Small intestine (tissue), 7 donors: ENCODE measurements around the gene CCDC102A. TPM values are rescaled to one million over a fixed set of nuclear protein-coding genes. Genes with fewer than 3 reads are reported as not detected.

Experiments
- DNase-seq, 2 donors: peaks; one replicate each; pipeline versions ENCODE4 v3.0.0 to v3.0.0-alpha.2; 2013
- FAIRE-seq: peaks from 2 replicates; lab custom pipeline; 2012; peaks lifted over from hg19 to GRCh38; lab: Jason Lieb, UNC
- H3K27ac ChIP-seq, 3 donors: one replicate each; pipeline ENCODE4 v1.5.1; 2013; ENCODE audit warnings: low read length in 2 of 3, mild to moderate bottlenecking in 2 of 3, control low read depth in 1 of 3, inconsistent platforms in 1 of 3, low read depth in 1 of 3, moderate library complexity in 1 of 3
- H3K27me3 ChIP-seq, 3 donors: one replicate each; pipeline ENCODE4 v1.6.1; 2013; ENCODE audit warnings: low read length in 3 of 3, inconsistent platforms in 1 of 3; ENCODE audit not compliant: control insufficient read depth in 3 of 3, insufficient read depth in 3 of 3
- H3K36me3 ChIP-seq, 3 donors: one replicate each; pipeline ENCODE4 v1.6.1; 2013; ENCODE audit warnings: low read length in 3 of 3, inconsistent platforms in 1 of 3, low read depth in 1 of 3, mild to moderate bottlenecking in 1 of 3, moderate library complexity in 1 of 3; ENCODE audit not compliant: control insufficient read depth in 3 of 3, insufficient read depth in 2 of 3
- H3K4me1 ChIP-seq, 3 donors: one replicate each; pipeline ENCODE4 v1.6.1; 2013; ENCODE audit warnings: low read length in 2 of 3, inconsistent platforms in 1 of 3, low read depth in 1 of 3, mild to moderate bottlenecking in 1 of 3, moderate library complexity in 1 of 3; ENCODE audit not compliant: control insufficient read depth in 3 of 3, insufficient read depth in 2 of 3
- H3K4me3 ChIP-seq, 3 donors: one replicate each; pipeline ENCODE4 v1.5.1; 2013; ENCODE audit warnings: low read length in 3 of 3, control low read depth in 1 of 3, inconsistent platforms in 1 of 3, low read depth in 1 of 3, mild to moderate bottlenecking in 1 of 3, moderate library complexity in 1 of 3
- H3K9me3 ChIP-seq, 2 donors: one replicate each; pipeline ENCODE4 v1.6.1; 2013; ENCODE audit warnings: low read depth in 1 of 2, low read length in 1 of 2; ENCODE audit not compliant: control insufficient read depth in 2 of 2, insufficient read depth in 1 of 2
- WGBS, 3 donors: extraction: QIAGEN DNeasy Blood & Tissue Kit; methylation state at CpG; one replicate each; pipeline ENCODE4 v1.1.7; 2013; 5-methylcytosine and 5-hydroxymethylcytosine counted together
- polyA plus RNA-seq, 4 donors: library from polyadenylated mRNA; stranded (reverse) in 3 of 4; unstranded in 1 of 4; fragments of 200-250 nt in 3 of 4; fragments of 120-200 nt in 1 of 4; gene quantifications; one replicate each; pipeline versions ENCODE4 v1.2.1 to v1.2.3, GENCODE V29; 2013
- donor health status: healthy with polysubstance abuse.
- donor health status: control.
- donor health status: control.
- donor health status: Bipolar disorder and iron deficiency.
- donor health status: healthy.

CCDC102A gene
- polyA plus RNA-seq, 4 donors = 1.1 to 4.5 (median 2.2) TPM

DNA sequence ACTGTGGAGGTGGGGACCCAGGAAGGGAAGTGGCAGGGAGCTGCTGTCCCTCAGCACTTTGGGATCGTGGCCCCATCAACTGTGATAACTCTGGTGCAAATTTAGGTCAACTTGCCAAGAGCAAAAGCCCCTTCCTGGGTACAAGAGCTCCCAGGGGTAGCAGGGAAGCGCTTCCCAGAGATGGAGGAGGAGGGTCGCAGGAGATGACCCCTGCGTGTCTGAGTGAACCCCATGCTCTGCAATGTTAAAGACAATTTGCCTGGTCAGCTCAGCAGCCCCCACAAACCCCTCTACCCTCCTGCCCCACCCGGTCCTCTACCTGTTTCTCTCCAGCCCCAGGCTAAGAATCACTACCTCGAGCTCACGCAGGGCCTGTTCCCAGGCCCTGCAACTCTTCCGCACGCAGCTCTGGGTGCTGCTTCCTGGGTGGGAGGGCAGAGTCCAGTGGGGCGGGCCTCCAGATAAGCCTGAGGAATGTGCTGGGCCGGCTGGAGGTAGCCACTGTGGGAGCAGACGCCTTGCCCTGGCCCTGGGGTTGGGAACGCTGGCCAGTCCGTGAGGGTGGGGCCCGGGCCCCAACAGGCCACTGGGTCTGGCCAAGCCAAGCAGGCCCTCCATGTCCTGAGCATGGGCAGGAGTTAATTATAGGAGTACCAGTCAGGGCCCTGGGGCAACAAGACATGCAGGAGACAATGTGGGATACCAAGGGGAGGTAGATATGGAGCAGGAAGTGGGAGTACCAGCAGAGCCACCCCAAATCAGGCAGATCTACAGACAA, 56.2 kb downstream of the CCDC102A start:
- WGBS, 3 donors = 16 to 31% (median 31%) methylated on average over 14 to 15 of the region's 15 CpGs
- FAIRE-seq = no peak
- peaks cover 0 to 76% (median 7%) of the 10 kb centered on the region in 3 donors for H3K4me1 ChIP-seq

DNA sequence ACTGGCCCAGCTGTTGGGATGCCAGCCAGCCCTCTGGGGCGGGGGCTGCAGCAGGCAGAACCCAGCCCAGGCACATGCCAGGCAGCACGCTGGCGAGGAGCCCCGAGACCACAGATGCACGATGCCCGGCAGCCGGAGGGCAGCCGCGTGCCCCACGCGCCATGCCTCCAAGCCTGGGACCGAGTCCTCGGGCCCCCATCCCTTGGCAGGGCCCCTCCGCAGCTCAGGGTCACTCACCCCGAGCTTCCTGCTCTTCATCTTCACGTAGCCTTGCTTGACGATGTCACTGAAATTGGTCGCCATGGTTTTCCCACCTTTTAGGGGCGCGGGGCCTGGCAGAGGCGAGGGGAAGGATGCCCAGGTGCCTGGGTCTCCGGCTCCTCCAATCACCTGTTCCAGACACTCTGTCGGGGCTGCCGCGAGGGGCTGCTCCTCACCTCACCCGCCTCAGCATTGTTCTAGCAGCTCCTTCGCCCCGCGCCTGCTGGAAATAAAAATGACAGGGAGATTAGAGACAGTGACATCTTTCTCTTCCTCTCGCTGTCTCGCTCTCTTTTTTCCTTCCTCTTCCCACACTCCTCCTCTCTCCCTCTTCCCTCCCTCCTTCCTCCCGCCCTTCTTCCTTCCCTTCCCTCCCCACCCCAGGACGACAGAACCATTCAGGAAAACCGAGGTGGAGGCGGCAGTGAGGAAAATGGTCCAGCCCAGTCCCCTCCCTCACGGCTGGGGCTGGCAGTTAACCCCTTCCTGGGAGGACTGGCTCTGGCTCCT, 57.0 kb downstream of the CCDC102A start:
- peak overlapping the region; percentile 83 to 94 (median 84) for H3K27ac ChIP-seq
- DNase-seq (peak; percentile 88 to 92), FAIRE-seq (no peak)
- peaks cover 0 to 76% (median 3%) of the 10 kb centered on the region in 3 donors for H3K4me1 ChIP-seq
- H3K27me3 ChIP-seq = no peaks in the 10 kb centered on the region
- H3K9me3 ChIP-seq = no peaks in the 10 kb centered on the region
- H3K4me3 ChIP-seq = peak overlapping the region in 2 of 3 donors; percentile 56 to 67
- peaks cover 0 to 76% (median 0%) of the 10 kb centered on the region in 3 donors for H3K36me3 ChIP-seq
- WGBS, 3 donors = 7 to 23% (median 19%) methylated on average over 32 to 36 of the region's 36 CpGs

More for the DNA sequence above, 56.2 kb downstream of the CCDC102A start:
- DNase-seq = peak; percentile 95 to 96
- H3K9me3 ChIP-seq = no peaks in the 10 kb centered on the region
- peak overlapping the region in 2 of 3 donors; percentile 56 to 67 for H3K4me3 ChIP-seq
- H3K36me3 ChIP-seq = peaks cover 0 to 68% (median 0%) of the 10 kb centered on the region in 3 donors
- H3K27ac ChIP-seq = peak overlapping the region; percentile 83 to 94 (median 84)
- H3K27me3 ChIP-seq = no peaks in the 10 kb centered on the region

DNA sequence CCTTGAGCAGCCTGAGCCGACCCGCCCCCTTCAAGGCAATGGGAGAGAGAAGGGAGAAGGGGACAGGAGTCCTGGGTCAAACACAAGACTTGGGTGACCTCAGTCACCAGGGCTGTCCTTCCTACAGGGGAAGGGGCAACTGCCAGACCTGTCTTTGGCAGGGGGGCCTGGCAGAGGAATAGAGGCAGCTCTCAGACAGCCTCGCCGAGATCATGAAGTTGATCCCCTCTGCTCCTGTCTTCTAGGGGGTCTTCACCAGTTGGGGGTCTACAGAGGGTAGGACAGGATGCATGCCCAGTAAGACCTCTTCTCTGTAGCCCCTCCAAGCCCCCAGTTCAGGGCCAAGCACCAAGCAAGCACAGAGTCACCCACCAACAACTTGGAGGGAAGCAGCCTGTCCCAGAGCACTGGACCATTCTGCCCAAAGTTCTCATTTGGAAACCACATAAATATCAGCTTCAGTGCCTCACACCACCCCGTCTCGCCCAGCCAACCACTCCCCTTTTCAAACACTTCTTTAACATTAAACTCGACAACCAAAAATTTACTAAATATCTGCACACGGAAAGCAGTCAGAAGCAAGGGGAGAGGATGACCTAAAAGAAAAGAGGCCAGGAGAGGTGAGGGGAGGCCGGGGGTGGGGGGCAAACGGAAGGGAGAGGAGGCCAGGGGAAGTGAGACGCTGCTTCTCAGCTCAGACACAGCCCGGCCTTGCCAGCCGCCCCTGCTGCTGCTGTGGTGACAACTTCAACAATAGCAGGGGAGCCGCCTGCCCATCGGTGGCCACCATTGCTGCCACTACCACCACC, 57.8 kb downstream of the CCDC102A start:
- FAIRE-seq (no peak), DNase-seq (no peak)
- Histone ChIP-seq H3K4me1 (peaks cover 0 to 69% (median 0%) of the 10 kb centered on the region in 3 donors), H3K27ac (peak overlapping the region in 1 of 3 donors; percentile 83), H3K9me3 (no peaks in the 10 kb centered on the region), H3K4me3 (peak overlapping the region in 2 of 3 donors; percentile 56 to 67), H3K27me3 (no peaks in the 10 kb centered on the region), H3K36me3 (peaks cover 0 to 73% (median 0%) of the 10 kb centered on the region in 3 donors)
- 33 to 41% (median 36%) methylated on average over 15 of the region's 15 CpGs for WGBS, 3 donors

DNA sequence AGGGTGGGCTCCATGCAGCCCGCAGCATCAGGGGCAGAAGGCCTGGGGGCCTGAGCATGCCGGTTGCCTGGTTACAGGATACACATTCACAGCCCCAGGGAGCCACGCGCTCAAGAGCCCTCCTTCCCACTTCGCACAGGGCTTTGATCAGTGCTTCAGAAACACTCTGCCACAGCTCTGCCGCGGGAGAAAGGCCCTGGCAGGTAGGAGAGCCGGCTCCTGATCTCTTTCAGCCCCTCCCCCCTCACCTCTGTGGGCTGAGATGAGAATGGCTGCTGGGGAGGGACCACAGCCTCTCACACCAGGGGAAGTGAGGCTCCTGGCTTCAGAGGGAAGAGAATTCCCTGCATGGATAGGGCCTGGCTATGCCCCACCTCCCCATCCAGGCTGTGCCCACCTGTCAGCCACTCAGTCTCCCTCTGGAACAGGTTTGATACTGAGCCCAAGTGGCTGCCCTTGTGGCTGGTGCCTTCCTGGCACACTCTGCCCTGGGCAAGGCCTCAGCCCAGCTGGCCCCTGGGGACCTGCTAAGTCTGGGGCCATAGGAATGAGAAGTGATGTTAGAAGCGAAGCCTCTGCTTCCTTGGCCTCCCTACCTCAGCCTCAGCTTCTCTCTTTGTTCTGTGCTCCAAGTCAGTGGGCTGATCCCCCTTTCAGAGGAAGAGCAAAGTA, 58.7 kb downstream of the CCDC102A start:
- no peaks in the 10 kb centered on the region for H3K9me3 ChIP-seq
- peak overlapping the region in 1 of 3 donors; percentile 56 for H3K4me3 ChIP-seq
- no peaks in the 10 kb centered on the region for H3K27me3 ChIP-seq
- WGBS, 3 donors = 68 to 76% (median 73%) methylated on average over 9 of the region's 9 CpGs
- DNase-seq (peak in 1 of 2 donors; percentile 17), FAIRE-seq (no peak)
- H3K36me3 ChIP-seq = peaks cover 0 to 77% (median 2%) of the 10 kb centered on the region in 3 donors
- H3K4me1 ChIP-seq = peaks cover 0 to 70% (median 0%) of the 10 kb centered on the region in 3 donors
- H3K27ac ChIP-seq = peak overlapping the region in 1 of 3 donors; percentile 5

DNA sequence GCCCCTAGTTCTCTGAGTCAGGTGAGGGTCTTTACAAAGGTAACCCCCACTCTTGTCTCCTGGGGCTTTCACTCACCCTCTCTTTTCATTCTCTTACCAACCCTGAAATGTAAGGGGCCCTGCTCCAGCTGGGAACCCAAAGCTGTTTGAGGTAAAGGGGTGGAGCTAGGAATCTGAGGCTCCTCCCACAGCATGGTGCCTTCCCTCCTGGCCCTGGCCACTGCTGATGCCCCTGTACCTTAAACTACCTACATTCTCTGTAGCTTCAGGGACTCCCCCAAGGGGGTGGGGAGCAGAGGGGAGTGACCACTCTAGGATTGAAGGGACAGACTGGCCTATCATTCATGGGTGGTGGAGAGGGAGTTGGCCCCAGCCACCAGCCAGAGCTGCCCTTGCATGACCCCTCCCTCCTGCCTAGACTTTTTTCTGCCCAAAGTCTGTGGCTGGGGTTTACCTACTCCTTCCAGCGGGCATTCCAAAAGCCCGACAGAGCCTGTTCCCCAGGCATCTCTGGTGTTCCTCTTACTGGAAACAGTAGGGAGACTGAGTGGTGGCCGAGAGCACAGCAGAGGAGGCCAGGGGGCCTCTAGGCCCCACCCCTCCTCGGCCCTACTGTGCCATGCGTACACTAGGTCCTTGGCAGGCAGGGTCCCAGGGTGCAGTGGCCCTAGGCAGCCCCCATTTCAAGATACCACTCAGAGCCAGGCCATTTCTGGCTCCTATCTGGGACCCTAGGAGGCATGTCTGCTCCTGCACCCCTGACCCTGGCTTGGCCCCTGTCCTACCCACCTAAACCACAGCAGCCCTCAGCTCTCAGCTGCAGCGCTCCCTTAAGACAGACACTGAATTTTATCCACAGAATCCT, 59.6 kb downstream of the CCDC102A start:
- DNase-seq (no peak), FAIRE-seq (no peak)
- no peak overlapping the region for H3K4me3 ChIP-seq
- 82 to 91% (median 90%) methylated on average over 6 of the region's 6 CpGs for WGBS, 3 donors
- H3K4me1 ChIP-seq = peaks cover 0 to 72% (median 2%) of the 10 kb centered on the region in 3 donors
- no peaks in the 10 kb centered on the region for H3K27me3 ChIP-seq
- peaks cover 0 to 83% (median 2%) of the 10 kb centered on the region in 3 donors for H3K36me3 ChIP-seq
- H3K9me3 ChIP-seq = no peaks in the 10 kb centered on the region
- H3K27ac ChIP-seq = peak overlapping the region in 1 of 3 donors; percentile 45

DNA sequence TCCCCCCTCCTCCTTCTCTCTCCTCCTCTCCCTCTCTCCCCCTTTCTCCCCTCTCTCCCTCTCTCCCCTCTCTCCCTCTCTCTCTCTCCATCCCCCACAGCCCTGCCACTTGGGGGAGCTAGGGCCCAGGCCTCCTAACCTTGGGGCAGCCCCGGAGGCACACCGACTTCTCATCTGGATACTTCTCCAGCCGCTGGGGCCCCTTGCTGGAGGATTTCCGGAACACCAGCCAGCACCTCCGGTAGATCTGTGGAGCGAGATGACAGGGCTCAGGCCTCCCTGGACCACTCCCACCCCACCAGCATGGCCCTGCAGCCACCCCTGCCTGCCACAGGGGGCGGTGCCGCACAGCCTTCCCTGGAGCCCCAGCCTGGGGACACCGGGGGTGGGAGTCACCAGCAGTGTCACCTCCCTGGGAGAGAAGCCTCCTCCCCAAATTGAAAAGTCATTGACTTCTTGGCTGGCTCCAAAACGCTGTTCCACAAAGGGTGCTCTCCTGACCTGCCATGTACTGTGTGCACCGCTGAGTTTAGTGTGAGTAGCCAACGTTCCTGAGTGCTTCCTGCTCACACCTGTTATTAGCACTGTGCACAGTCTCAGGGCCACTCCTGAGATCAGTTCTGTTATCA, 60.5 kb downstream of the CCDC102A start:
- Histone ChIP-seq H3K36me3 (peaks cover under 1 to 83% (median 5%) of the 10 kb centered on the region in 3 donors), H3K4me3 (no peak overlapping the region), H3K27ac (peak overlapping the region in 1 of 3 donors; percentile 45), H3K9me3 (no peaks in the 10 kb centered on the region), H3K27me3 (no peaks in the 10 kb centered on the region), H3K4me1 (peaks cover 4 to 74% (median 5%) of the 10 kb centered on the region in 3 donors)
- FAIRE-seq (no peak), DNase-seq (peak in 1 of 2 donors; percentile 73)
- 27 to 48% (median 45%) methylated on average over 12 of the region's 12 CpGs for WGBS, 3 donors
